ENCODE data around the gene P2RY6.

The P2RY6 gene

GRCh38 chr11:73320763-73321603 lies 48.8 kb downstream of the P2RY6 start:
- DNase-seq: no peak

- peak in 1 of 2 experiments; percentile 36 for DNase-seq
Measured at GRCh38 chr11:73321604-73322381, 49.7 kb downstream of the P2RY6 start.

GRCh38 chr11:73322382-73323306 lies 50.5 kb downstream of the P2RY6 start:
- DNase-seq: no peak

- no peak for DNase-seq
Measured at GRCh38 chr11:73323464-73323863, 51.3 kb downstream of the P2RY6 start.

GRCh38 chr11:73324116-73324515 lies 52.0 kb downstream of the P2RY6 start:
- no peak for DNase-seq

GRCh38 chr11:73324665-73325035 lies 52.5 kb downstream of the P2RY6 start:
- DNase-seq: no peak

- no peak for DNase-seq
Measured at GRCh38 chr11:73325036-73325981, 53.2 kb downstream of the P2RY6 start.

GRCh38 chr11:73326929-73327811 lies 55.0 kb downstream of the P2RY6 start:
- no peak for DNase-seq

- no peak for DNase-seq
Measured at GRCh38 chr11:73327812-73328364, 55.8 kb downstream of the P2RY6 start.

- no peak for DNase-seq
Measured at GRCh38 chr11:73330569-73331093, 58.5 kb downstream of the P2RY6 start.

GRCh38 chr11:73331138-73331916 lies 59.2 kb downstream of the P2RY6 start:
- no peak for DNase-seq

GRCh38 chr11:73333173-73333572 lies 61.0 kb downstream of the P2RY6 start:
- DNase-seq: no peak

- no peak for DNase-seq
Measured at GRCh38 chr11:73333640-73334383, 61.7 kb downstream of the P2RY6 start.

GRCh38 chr11:73334384-73335203 lies 62.5 kb downstream of the P2RY6 start:
- DNase-seq: no peak

GRCh38 chr11:73335204-73335923 lies 63.2 kb downstream of the P2RY6 start:
- DNase-seq: peak; percentile 62 to 71

GRCh38 chr11:73337846-73338245 lies 65.7 kb downstream of the P2RY6 start:
- no peak for DNase-seq

- DNase-seq: no peak
Measured at GRCh38 chr11:73338279-73338678, 66.1 kb downstream of the P2RY6 start.

Measured in NCI-H2081 (cell line).